H1 (cell line): ENCODE data around the gene C19orf67. TPM values are rescaled to one million over a fixed set of nuclear protein-coding genes. Genes with fewer than 3 reads are reported as not detected.

ENCODE experiments used
- CHD7 ChIP-seq: fragments of 300-600 bp; sonication (generic); IDR thresholded peaks from 2 replicates; pipeline ENCODE4 v1.7.1; 2012; ENCODE audit warnings: low read length, moderate library complexity, mild to moderate bottlenecking, inconsistent platforms; ENCODE audit not compliant: insufficient replicate concordance
- SP4 ChIP-seq: IDR thresholded peaks from 2 replicates; pipeline ENCODE4 v1.6.1; 2012; ENCODE audit warnings: low read length, inconsistent platforms
- USF2 ChIP-seq: IDR thresholded peaks from 2 replicates; pipeline ENCODE4 v1.6.1; 2011; ENCODE audit warnings: low read length, improper control_type of control experiment
- polyA plus RNA-seq, 7 experiments: library from polyadenylated mRNA; depleted of rRNA in 3 of 7; stranded (reverse) in 5 of 7; unstranded in 2 of 7; fragments of >200 nt in 5 of 7; fragments of 200-250 nt in 2 of 7; gene quantifications; 1 replicate in 5 of 7; 2 replicates in 1 of 7; 4 replicates in 1 of 7; pipeline versions ENCODE4 v1.2.1 to v1.2.3, GENCODE V29; 2011 to 2013; ENCODE audit warnings: missing spikeins in 2 of 7, mixed read lengths in 2 of 7
- total RNA-seq: library from RNA; stranded (reverse); fragmentation: NEBNext Ultra II Directional; extraction: Animal tissue kit (Norgen Biotek cat#: 25700); gene quantifications from 2 replicates; pipeline ENCODE4 v1.2.1, GENCODE V29; 2021

Gene C19orf67
- total and polyA plus RNA-seq, 2 of the 8 experiments (the other 6 are each of a cell fraction or from before 2014, with no cell fraction given), result 0.12 TPM; not detected in 1

- TF ChIP-seq CHD7 (no peak), USF2 (no peak), SP4 (no peak)
Measured at GRCh38 chr19:14085309-14085995, at the start of gene C19orf67 (continued).
